Tibial artery (tissue), 4 donors: ENCODE measurements around the gene CERS1.

ENCODE experiments used
- DNase-seq, 2 donors: peaks; one replicate each; pipeline ENCODE4 v3.0.0-alpha.2; 2019
- H3K27ac ChIP-seq, 2 donors: fragments of 200-600 bp; sonication (generic) in 1 of 2; 1 replicate in 1 of 2; 2 replicates in 1 of 2; pipeline ENCODE4 v1.5.1; 2018 to 2019; ENCODE audit warnings: mild to moderate bottlenecking in 1 of 2
- H3K27me3 ChIP-seq, 2 donors: fragments of 200-600 bp; sonication (generic) in 1 of 2; one replicate each; pipeline versions ENCODE4 v1.5.1 to v1.6.0; 2016 to 2019
- H3K36me3 ChIP-seq, 3 donors: fragments of 200-600 bp; sonication (generic) in 2 of 3; one replicate each; pipeline ENCODE4 v1.5.1; 2016 to 2019; ENCODE audit warnings: mild to moderate bottlenecking in 2 of 3
- H3K4me1 ChIP-seq, 4 donors: fragments of 200-600 bp; sonication (generic) in 2 of 4; 1 replicate in 3 of 4; 2 replicates in 1 of 4; pipeline ENCODE4 v1.5.1; 2016 to 2019
- H3K4me3 ChIP-seq, 2 donors: fragments of 200-600 bp; sonication (generic) in 1 of 2; 1 replicate in 1 of 2; 2 replicates in 1 of 2; pipeline ENCODE4 v1.5.1; 2018 to 2019; ENCODE audit warnings: mild to moderate bottlenecking in 2 of 2
- H3K9me3 ChIP-seq, 3 donors: fragments of 200-600 bp; sonication (generic) in 1 of 3; one replicate each; pipeline ENCODE4 v1.5.1; 2016 to 2019
- CTCF ChIP-seq, 2 experiments: fragments of 200-600 bp in 1 of 2; fragments of 450-650 bp in 1 of 2; IDR thresholded peaks; one replicate each; pipeline ENCODE4 v1.5.1; 2017 to 2019; ENCODE audit warnings: antibody characterized with exemption in 2 of 2, mild to moderate bottlenecking in 1 of 2, moderate library complexity in 1 of 2
- intact Hi-C: fragments of 100-400 bp; cut with DNase I; formaldehyde crosslinking; loops from one replicate; pipeline ENCODE4 v1.15.0; 2023; ENCODE audit warnings: low total_unique reads

The CERS1 gene

GRCh38 chr19:18906605-18907519 lies 10.9 kb upstream of the CERS1 start:
- no peak overlapping the region for H3K4me3 ChIP-seq
- no peaks in the 10 kb centered on the region for H3K9me3 ChIP-seq
- no peaks in the 10 kb centered on the region for H3K27me3 ChIP-seq
- no peaks in the 10 kb centered on the region for H3K4me1 ChIP-seq
- intact Hi-C loops: no loop called here
- H3K27ac ChIP-seq: no peak overlapping the region
- peak in 1 of 2 donors; percentile 63 for DNase-seq
- no peak for TF ChIP-seq CTCF (IDR thresholded peaks at IDR 0.05)
- H3K36me3 ChIP-seq: peaks cover 30 to 98% (median 67%) of the 10 kb centered on the region in 3 donors

- no peak overlapping the region for H3K4me3 ChIP-seq
- intact Hi-C loops: no loop called here
- no peak for DNase-seq
- no peaks in the 10 kb centered on the region for H3K4me1 ChIP-seq
- H3K27me3 ChIP-seq: peaks cover 0 to 4% of the 10 kb centered on the region in 2 donors
- no peak for TF ChIP-seq CTCF (IDR thresholded peaks at IDR 0.05)
- H3K36me3 ChIP-seq: peaks cover 37 to 99% (median 74%) of the 10 kb centered on the region in 3 donors
- H3K27ac ChIP-seq: no peak overlapping the region
- H3K9me3 ChIP-seq: no peaks in the 10 kb centered on the region
Observed at GRCh38 chr19:18905513-18906236, 9.7 kb upstream of the CERS1 start.

GRCh38 chr19:18905058-18905456 lies 9.1 kb upstream of the CERS1 start:
- Histone ChIP-seq H3K4me1 (no peaks in the 10 kb centered on the region), H3K36me3 (peaks cover 40 to 99% (median 81%) of the 10 kb centered on the region in 3 donors), H3K9me3 (no peaks in the 10 kb centered on the region), H3K27me3 (peaks cover 0 to 6% of the 10 kb centered on the region in 2 donors), H3K27ac (no peak overlapping the region), H3K4me3 (no peak overlapping the region)
- intact Hi-C loops: no loop called here
- TF ChIP-seq CTCF (IDR thresholded peaks at IDR 0.05): no peak
- DNase-seq: peak in 1 of 2 donors; percentile 63

- DNase-seq: no peak
- no peaks in the 10 kb centered on the region for H3K9me3 ChIP-seq
- no peaks in the 10 kb centered on the region for H3K4me1 ChIP-seq
- H3K27ac ChIP-seq: no peak overlapping the region
- intact Hi-C loops: no loop called here
- peaks cover 0 to 6% of the 10 kb centered on the region in 2 donors for H3K27me3 ChIP-seq
- TF ChIP-seq CTCF (IDR thresholded peaks at IDR 0.05): no peak
- no peak overlapping the region for H3K4me3 ChIP-seq
- H3K36me3 ChIP-seq: peaks cover 46 to 99% (median 83%) of the 10 kb centered on the region in 3 donors
Observed at GRCh38 chr19:18904334-18905057, 8.5 kb upstream of the CERS1 start.
